ENCODE results near the gene SERINC5. TPM values are rescaled to one million over a fixed set of nuclear protein-coding genes. Genes with fewer than 3 reads are reported as not detected.

Gene SERINC5
- total RNA-seq, 2 donors from 2014 or later, result 134 to 183 TPM

DNA sequence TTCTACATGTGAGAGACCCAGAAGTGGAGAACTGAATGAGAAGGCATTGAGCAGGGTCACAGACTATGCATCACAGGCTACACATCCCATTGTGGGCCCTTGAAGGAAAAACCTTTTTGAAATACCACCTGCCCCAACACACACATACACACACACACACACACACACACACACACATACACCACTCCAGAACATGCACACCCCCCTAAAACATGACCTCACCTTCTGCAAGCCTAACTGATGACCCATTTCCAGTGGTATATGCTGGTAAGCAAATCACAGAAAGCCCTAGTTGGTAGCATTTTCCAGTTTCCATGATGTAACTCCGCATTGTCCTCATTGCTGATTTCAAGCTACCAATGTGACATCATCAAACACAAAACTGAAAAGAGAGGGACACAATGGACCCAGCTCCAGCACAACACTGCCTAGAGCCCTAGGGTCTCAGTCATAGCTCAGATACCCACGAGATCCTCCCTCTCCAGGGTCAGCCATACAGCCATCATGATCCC lies 184.3 kb downstream of the SERINC5 start:
- 80 to 94% methylated on average over 1 to 2 of the region's 2 CpGs for WGBS, 2 experiments (ENCODE audit: insufficient coverage in 1 of 2, insufficient read length in 1 of 2)
- Histone ChIP-seq H3K36me3 (ENCODE audit: control insufficient read depth, insufficient read depth, low read length) (no peaks in the 10 kb centered on the region), H3K9me3 (ENCODE audit: control insufficient read depth, low read length) (no peaks in the 10 kb centered on the region), H3K4me3 (ENCODE audit: low read length) (no peak overlapping the region), H3K27ac (ENCODE audit: low read depth, low read length) (no peak overlapping the region), H3K4me1 (ENCODE audit: control insufficient read depth, insufficient read depth, low read length) (no peaks in the 10 kb centered on the region), H3K27me3 (ENCODE audit: control insufficient read depth, insufficient read depth, low read length, poor library complexity, severe bottlenecking) (no peaks in the 10 kb centered on the region), H3K9ac (ENCODE audit: extremely low read depth, low read length, poor library complexity, severe bottlenecking) (no peak overlapping the region)
- H3K27me3 Mint-ChIP-seq (ENCODE audit: insufficient read depth), result no peaks in the 10 kb centered on the region
- DNase-seq, result no peak
- no peaks in the 10 kb centered on the region for H3K9me3 Mint-ChIP-seq
- no peaks in the 10 kb centered on the region for H3K36me3 Mint-ChIP-seq (ENCODE audit: low read depth)
- H3K27ac Mint-ChIP-seq, result no peak overlapping the region
- no peak overlapping the region for H3K4me3 Mint-ChIP-seq
- H3K4me1 Mint-ChIP-seq, result no peaks in the 10 kb centered on the region
- TF ChIP-seq CTCF (conservative IDR thresholded peaks at IDR 0.05), result no peak

DNA sequence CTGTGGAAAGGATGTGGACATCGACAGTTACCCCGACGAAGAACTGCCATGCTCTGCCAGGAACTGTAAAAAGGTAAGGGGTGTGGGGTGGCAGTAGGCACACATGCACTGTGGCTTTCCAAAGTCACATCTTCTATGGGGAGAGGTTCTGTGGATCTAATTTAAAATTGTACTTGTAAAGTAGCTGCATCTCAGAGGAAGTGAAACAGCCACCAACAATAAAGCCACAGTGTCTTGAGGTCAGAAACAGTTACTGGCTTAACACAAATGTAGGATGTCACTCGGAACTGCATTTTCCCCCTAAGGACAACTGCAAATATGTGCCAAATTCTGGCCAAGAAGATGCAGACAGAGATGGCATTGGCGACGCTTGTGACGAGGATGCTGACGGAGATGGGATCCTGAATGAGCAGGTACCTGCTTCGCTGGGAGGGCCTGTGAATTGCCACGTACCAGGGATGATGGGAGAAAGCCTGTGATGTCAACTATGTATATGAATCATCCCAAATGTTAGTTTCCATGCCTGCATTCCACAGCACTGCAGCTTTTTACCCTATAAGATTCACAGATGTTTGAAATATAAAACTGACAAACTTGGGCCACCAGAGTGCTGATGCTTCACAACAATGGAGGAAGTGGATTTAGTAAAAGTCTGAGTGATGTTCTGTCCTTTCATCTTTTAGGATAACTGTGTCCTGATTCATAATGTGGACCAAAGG lies 185.4 kb downstream of the SERINC5 start:
- Histone ChIP-seq H3K4me3 (ENCODE audit: low read length) (no peak overlapping the region), H3K9ac (ENCODE audit: extremely low read depth, low read length, poor library complexity, severe bottlenecking) (no peak overlapping the region), H3K9me3 (ENCODE audit: control insufficient read depth, low read length) (no peaks in the 10 kb centered on the region), H3K27ac (ENCODE audit: low read depth, low read length) (no peak overlapping the region), H3K27me3 (ENCODE audit: control insufficient read depth, insufficient read depth, low read length, poor library complexity, severe bottlenecking) (no peaks in the 10 kb centered on the region), H3K36me3 (ENCODE audit: control insufficient read depth, insufficient read depth, low read length) (no peaks in the 10 kb centered on the region), H3K4me1 (ENCODE audit: control insufficient read depth, insufficient read depth, low read length) (no peaks in the 10 kb centered on the region)
- no peaks in the 10 kb centered on the region for H3K27me3 Mint-ChIP-seq (ENCODE audit: insufficient read depth)
- H3K36me3 Mint-ChIP-seq (ENCODE audit: low read depth), result no peaks in the 10 kb centered on the region
- WGBS, 2 experiments (ENCODE audit: insufficient coverage in 1 of 2, insufficient read length in 1 of 2), result 94 to 96% methylated on average over 10 of the region's 10 CpGs
- DNase-seq, result no peak
- no peak overlapping the region for H3K27ac Mint-ChIP-seq
- no peak overlapping the region for H3K4me3 Mint-ChIP-seq
- no peaks in the 10 kb centered on the region for H3K4me1 Mint-ChIP-seq
- no peak for TF ChIP-seq CTCF (conservative IDR thresholded peaks at IDR 0.05)
- no peaks in the 10 kb centered on the region for H3K9me3 Mint-ChIP-seq

DNA sequence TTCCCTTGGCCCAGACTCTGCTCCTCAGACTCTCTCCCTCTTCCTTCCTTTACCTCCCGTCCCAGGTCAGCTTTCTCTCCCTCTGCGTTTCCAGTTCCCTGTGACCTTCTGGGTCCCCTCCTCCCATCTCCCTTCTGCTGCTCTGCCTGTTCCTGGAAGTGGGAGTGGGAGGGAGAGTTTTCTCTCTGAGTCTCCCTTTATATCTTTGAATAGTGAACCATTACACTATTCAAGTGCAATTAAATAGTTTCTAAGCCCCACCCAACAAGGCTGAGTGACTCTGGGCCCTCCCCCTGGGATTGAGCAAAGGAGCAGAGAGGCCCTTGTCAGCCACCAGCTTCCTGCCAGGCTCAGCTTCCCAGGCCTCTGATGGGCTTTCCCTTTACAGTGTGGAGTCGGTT lies 185.9 kb downstream of the SERINC5 start:
- H3K4me1 ChIP-seq (ENCODE audit: control insufficient read depth, insufficient read depth, low read length), result peaks cover 3% of the 10 kb centered on the region
- Mint-ChIP-seq H3K27me3 (ENCODE audit: insufficient read depth) (no peaks in the 10 kb centered on the region), H3K9me3 (no peaks in the 10 kb centered on the region), H3K4me1 (peaks cover 4% of the 10 kb centered on the region), H3K4me3 (no peak overlapping the region), H3K36me3 (ENCODE audit: low read depth) (no peaks in the 10 kb centered on the region), H3K27ac (peak overlapping the region; percentile 12)
- H3K27ac ChIP-seq (ENCODE audit: low read depth, low read length), result no peak overlapping the region
- no peak overlapping the region for H3K9ac ChIP-seq (ENCODE audit: extremely low read depth, low read length, poor library complexity, severe bottlenecking)
- H3K4me3 ChIP-seq (ENCODE audit: low read length), result no peak overlapping the region
- no peaks in the 10 kb centered on the region for H3K36me3 ChIP-seq (ENCODE audit: control insufficient read depth, insufficient read depth, low read length)
- no peaks in the 10 kb centered on the region for H3K9me3 ChIP-seq (ENCODE audit: control insufficient read depth, low read length)
- 80 to 88% methylated on average over 1 to 2 of the region's 3 CpGs for WGBS, 2 experiments (ENCODE audit: insufficient coverage in 1 of 2, insufficient read length in 1 of 2)
- no peak for TF ChIP-seq CTCF (conservative IDR thresholded peaks at IDR 0.05)
- DNase-seq, result no peak
- no peaks in the 10 kb centered on the region for H3K27me3 ChIP-seq (ENCODE audit: control insufficient read depth, insufficient read depth, low read length, poor library complexity, severe bottlenecking)

All from endodermal cell (in vitro differentiated cells).